Fibroblast of lung (primary cell): ENCODE measurements around the gene DMAC2L. TPM values are rescaled to one million over a fixed set of nuclear protein-coding genes. Genes with fewer than 3 reads are reported as not detected.
A peak's percentile ranks its signal among the peaks of the same experiment; 100 is the strongest.

Experiments
- DNase-seq, 2 donors: peaks; one replicate each; pipeline versions ENCODE4 v3.0.0 to v3.0.0-alpha.2; 2010; ENCODE audit warnings: low read depth in 2 of 2
- H2AFZ ChIP-seq: 2 replicates; pipeline ENCODE4 v1.5.1; 2012; ENCODE audit warnings: low read length, control low read depth, inconsistent platforms
- H3K27ac ChIP-seq: 2 replicates; pipeline ENCODE4 v1.5.1; 2011; ENCODE audit warnings: low read length, control low read depth; ENCODE audit not compliant: insufficient read depth
- H3K27me3 ChIP-seq: 2 replicates; pipeline ENCODE4 v1.5.1; 2011; ENCODE audit warnings: mild to moderate bottlenecking, low read length; ENCODE audit not compliant: control insufficient read depth, insufficient read depth
- H3K36me3 ChIP-seq: 2 replicates; pipeline ENCODE4 v1.5.1; 2011; ENCODE audit warnings: low read length; ENCODE audit not compliant: control insufficient read depth, insufficient read depth
- H3K4me1 ChIP-seq: 2 replicates; pipeline ENCODE4 v1.5.1; 2011; ENCODE audit warnings: low read length; ENCODE audit not compliant: control insufficient read depth, insufficient read depth; ENCODE audit errors: extremely low read depth
- H3K4me2 ChIP-seq: 2 replicates; pipeline ENCODE4 v1.5.1; 2011; ENCODE audit warnings: low read length, control low read depth; ENCODE audit not compliant: insufficient read depth; ENCODE audit errors: extremely low read depth
- H3K4me3 ChIP-seq, 4 experiments: fragments of 200-600 bp in 1 of 4; sonication (generic) in 1 of 4; replicated peaks in 1 of 4; 2 replicates each; pipeline ENCODE4 v1.5.1; 2011 to 2016; ENCODE audit warnings: low read length in 4 of 4, low read depth in 3 of 4, mild to moderate bottlenecking in 3 of 4, control low read depth in 2 of 4, inconsistent platforms in 1 of 4, mixed read lengths in 1 of 4; ENCODE audit not compliant: insufficient read depth in 1 of 4; ENCODE audit errors: control extremely low read depth in 1 of 4
- H3K79me2 ChIP-seq: 2 replicates; pipeline ENCODE4 v1.5.1; 2012; ENCODE audit warnings: mild to moderate bottlenecking, low read length, inconsistent platforms; ENCODE audit not compliant: control insufficient read depth, insufficient read depth
- H3K9ac ChIP-seq: 2 replicates; pipeline ENCODE4 v1.5.1; 2011; ENCODE audit warnings: mild to moderate bottlenecking, low read length, control low read depth; ENCODE audit not compliant: insufficient read depth
- H3K9me3 ChIP-seq: 2 replicates; pipeline ENCODE4 v1.5.1; 2012; ENCODE audit warnings: low read depth, low read length; ENCODE audit not compliant: control insufficient read depth, insufficient read depth
- H4K20me1 ChIP-seq: 2 replicates; pipeline ENCODE4 v1.5.1; 2011; ENCODE audit warnings: low read length; ENCODE audit not compliant: control insufficient read depth, insufficient read depth; ENCODE audit errors: extremely low read depth
- CTCF ChIP-seq, 2 donors: IDR thresholded peaks in 1 of 2; conservative IDR thresholded peaks in 1 of 2; 1 replicate in 1 of 2; 2 replicates in 1 of 2; pipeline ENCODE4 v1.5.1; 2011 to 2012; ENCODE audit warnings: low read length in 2 of 2, control low read depth in 1 of 2, inconsistent platforms in 1 of 2, low read depth in 1 of 2, mild to moderate bottlenecking in 1 of 2
- EZH2 ChIP-seq: IDR thresholded peaks from 2 replicates; pipeline ENCODE4 v1.5.1; 2012; ENCODE audit warnings: low read length, control low read depth, mild to moderate bottlenecking; ENCODE audit errors: missing control alignments
- polyA plus RNA-seq, 2 donors: library from polyadenylated mRNA; depleted of rRNA in 1 of 2; stranded (reverse) in 1 of 2; unstranded in 1 of 2; fragments of >200 nt; gene quantifications; 2 replicates each; pipeline ENCODE4 v1.2.1, GENCODE V29; 2011 to 2012; ENCODE audit warnings: missing spikeins in 1 of 2
- total RNA-seq: library from RNA; depleted of rRNA; stranded (reverse); fragments of >200 nt; gene quantifications from 2 replicates; pipeline ENCODE4 v1.2.1, GENCODE V29; 2014

The DMAC2L gene
- total and polyA plus RNA-seq, 2 donors (not counting 1 experiment from before 2014, with no cell fraction given): 4.8 to 17.6 TPM

- Histone ChIP-seq H3K36me3 (no peaks in the 10 kb centered on the region), H3K27ac (no peak overlapping the region), H2AFZ (no peak overlapping the region), H3K9ac (no peak overlapping the region), H4K20me1 (no peaks in the 10 kb centered on the region), H3K4me2 (no peak overlapping the region), H3K4me3 (no peak overlapping the region), H3K9me3 (no peaks in the 10 kb centered on the region), H3K4me1 (no peaks in the 10 kb centered on the region), H3K27me3 (no peaks in the 10 kb centered on the region), H3K79me2 (no peaks in the 10 kb centered on the region)
- no peak for DNase-seq
- no peak for TF ChIP-seq EZH2
- TF ChIP-seq CTCF (conservative IDR thresholded peaks at IDR 0.05 in 1 of 2, IDR thresholded peaks at IDR 0.05 in 1 of 2; ENCODE audit: low read depth in 1 of 2, low read length in 2 of 2): no peak
Measured at GRCh38 chr14:50265029-50265428, 47.1 kb upstream of the DMAC2L start.

- no peak for DNase-seq
- Histone ChIP-seq H3K4me1 (no peaks in the 10 kb centered on the region), H3K27ac (no peak overlapping the region), H3K4me3 (no peak overlapping the region), H3K27me3 (no peaks in the 10 kb centered on the region), H3K9ac (no peak overlapping the region), H3K9me3 (no peaks in the 10 kb centered on the region), H4K20me1 (no peaks in the 10 kb centered on the region), H3K4me2 (no peak overlapping the region), H3K36me3 (no peaks in the 10 kb centered on the region), H3K79me2 (no peaks in the 10 kb centered on the region), H2AFZ (no peak overlapping the region)
- TF ChIP-seq EZH2 (no peak), CTCF (conservative IDR thresholded peaks at IDR 0.05 in 1 of 2, IDR thresholded peaks at IDR 0.05 in 1 of 2; ENCODE audit: low read depth in 1 of 2, low read length in 2 of 2) (no peak)
Measured at GRCh38 chr14:50270932-50271331, 41.2 kb upstream of the DMAC2L start.

DNA sequence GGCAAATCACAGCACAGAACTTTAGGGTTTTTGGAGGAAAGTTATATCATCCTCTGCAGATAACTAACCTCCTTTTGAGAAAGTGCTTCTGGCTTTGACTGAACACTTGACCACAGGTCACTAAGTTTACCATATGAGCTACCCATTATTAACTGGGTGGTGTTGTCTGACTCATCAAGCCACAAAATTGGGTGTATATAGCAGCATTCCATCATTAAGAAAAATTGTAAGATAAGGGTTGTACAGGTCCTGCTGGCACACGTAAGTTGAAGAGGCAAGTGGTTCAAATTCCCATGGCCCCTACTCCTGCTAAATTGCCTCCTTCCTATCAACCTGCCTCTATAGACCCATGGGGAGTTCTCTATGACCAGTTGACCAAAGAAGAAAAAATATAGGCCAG is 39.6 kb upstream of the DMAC2L start:
- DNase-seq: peak in 1 of 2 donors; percentile 40
- TF ChIP-seq CTCF (conservative IDR thresholded peaks at IDR 0.05 in 1 of 2, IDR thresholded peaks at IDR 0.05 in 1 of 2; ENCODE audit: low read depth in 1 of 2, low read length in 2 of 2): no peak
- TF ChIP-seq EZH2: no peak
- no peaks in the 10 kb centered on the region for H4K20me1 ChIP-seq
- H3K4me1 ChIP-seq: no peaks in the 10 kb centered on the region
- no peak overlapping the region for H3K9ac ChIP-seq
- no peak overlapping the region for H3K27ac ChIP-seq
- H3K36me3 ChIP-seq: no peaks in the 10 kb centered on the region
- H3K27me3 ChIP-seq: no peaks in the 10 kb centered on the region
- H3K79me2 ChIP-seq: no peaks in the 10 kb centered on the region
- no peak overlapping the region for H2AFZ ChIP-seq
- H3K9me3 ChIP-seq: no peaks in the 10 kb centered on the region
- H3K4me2 ChIP-seq: no peak overlapping the region
- H3K4me3 ChIP-seq: no peak overlapping the region
